Measurements from ENCODE around the gene VANGL1. TPM values are rescaled to one million over a fixed set of nuclear protein-coding genes. Genes with fewer than 3 reads are reported as not detected.

VANGL1 gene
- total and polyA plus RNA-seq, 2 of the 13 experiments (the other 11 are each of a cell fraction or from before 2014, with no cell fraction given), result 5.3 to 9.4 TPM

- TF ChIP-seq, protein P1, sequence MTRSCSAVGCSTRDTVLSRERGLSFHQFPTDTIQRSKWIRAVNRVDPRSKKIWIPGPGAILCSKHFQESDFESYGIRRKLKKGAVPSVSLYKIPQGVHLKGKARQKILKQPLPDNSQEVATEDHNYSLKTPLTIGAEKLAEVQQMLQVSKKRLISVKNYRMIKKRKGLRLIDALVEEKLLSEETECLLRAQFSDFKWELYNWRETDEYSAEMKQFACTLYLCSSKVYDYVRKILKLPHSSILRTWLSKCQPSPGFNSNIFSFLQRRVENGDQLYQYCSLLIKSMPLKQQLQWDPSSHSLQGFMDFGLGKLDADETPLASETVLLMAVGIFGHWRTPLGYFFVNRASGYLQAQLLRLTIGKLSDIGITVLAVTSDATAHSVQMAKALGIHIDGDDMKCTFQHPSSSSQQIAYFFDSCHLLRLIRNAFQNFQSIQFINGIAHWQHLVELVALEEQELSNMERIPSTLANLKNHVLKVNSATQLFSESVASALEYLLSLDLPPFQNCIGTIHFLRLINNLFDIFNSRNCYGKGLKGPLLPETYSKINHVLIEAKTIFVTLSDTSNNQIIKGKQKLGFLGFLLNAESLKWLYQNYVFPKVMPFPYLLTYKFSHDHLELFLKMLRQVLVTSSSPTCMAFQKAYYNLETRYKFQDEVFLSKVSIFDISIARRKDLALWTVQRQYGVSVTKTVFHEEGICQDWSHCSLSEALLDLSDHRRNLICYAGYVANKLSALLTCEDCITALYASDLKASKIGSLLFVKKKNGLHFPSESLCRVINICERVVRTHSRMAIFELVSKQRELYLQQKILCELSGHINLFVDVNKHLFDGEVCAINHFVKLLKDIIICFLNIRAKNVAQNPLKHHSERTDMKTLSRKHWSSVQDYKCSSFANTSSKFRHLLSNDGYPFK (CRISPR knock-in tag; IDR thresholded peaks at IDR 0.05; ENCODE audit: borderline replicate concordance), result no peak
Measured at GRCh38 chr1:115719285-115719684, 77.5 kb downstream of the VANGL1 start (continued).

DNA sequence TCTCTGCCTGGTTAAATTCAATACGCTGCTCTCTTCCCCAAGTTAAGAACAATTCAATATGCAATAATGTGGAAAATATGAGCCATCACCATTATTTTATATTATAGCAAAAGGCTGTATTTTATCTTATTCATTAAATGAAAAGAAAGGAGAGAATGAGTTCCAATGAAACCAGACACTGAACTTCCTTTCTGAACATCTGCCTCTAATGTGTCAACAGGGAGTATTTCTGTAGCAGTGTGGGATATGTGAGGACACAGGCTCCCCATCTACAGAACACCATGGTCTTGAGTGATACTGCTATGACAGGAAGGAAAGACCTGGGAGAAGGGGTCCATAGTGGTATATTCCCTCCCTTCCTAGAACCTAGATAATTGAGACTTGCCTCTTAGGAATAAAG lies 80.5 kb downstream of the VANGL1 start:
- ChIA-PET POLR2A (no interaction called here), CTCF (ENCODE audit: low intra/inter-chr PET ratio, low total read pairs) (no interaction called here)
- Histone ChIP-seq H2AFZ (ENCODE audit: low read length) (no peak overlapping the region), H3K27me3 (ENCODE audit: control insufficient read depth in 1 of 2, insufficient read depth in 2 of 2, low read length in 2 of 2) (no peaks in the 10 kb centered on the region), H3K4me1 (ENCODE audit: insufficient read depth, low read length) (peaks cover 37% of the 10 kb centered on the region), H3K27ac (ENCODE audit: extremely low read length, insufficient read depth, low read length) (no peak overlapping the region), H4K20me1 (ENCODE audit: insufficient read depth, low read length) (no peaks in the 10 kb centered on the region), H3K36me3 (replicated peaks in 1 of 2; ENCODE audit: control insufficient read depth in 1 of 2, insufficient read depth in 2 of 2, low read length in 2 of 2) (no peaks in the 10 kb centered on the region), H3K4me2 (ENCODE audit: low read depth, low read length) (no peak overlapping the region), H3K79me2 (ENCODE audit: insufficient read depth, low read length) (no peaks in the 10 kb centered on the region), H3K9me3 (ENCODE audit: low read length) (no peaks in the 10 kb centered on the region), H3K9ac (ENCODE audit: insufficient read depth, low read depth, low read length) (no peak overlapping the region), H3K4me3 (replicated peaks in 1 of 3; ENCODE audit: insufficient read depth in 1 of 3, low read depth in 2 of 3, low read length in 3 of 3) (no peak overlapping the region)
- TF ChIP-seq TCF7L2 (IDR thresholded peaks at IDR 0.05; ENCODE audit: low read depth, low read length) (no peak), U2AF2 (IDR thresholded peaks at IDR 0.05; ENCODE audit: low read depth, low read length) (no peak), WIZ (CRISPR knock-in tag; IDR thresholded peaks at IDR 0.05) (no peak), NR2F2 (IDR thresholded peaks at IDR 0.05; ENCODE audit: borderline replicate concordance, low read depth) (no peak), ZSCAN12 (CRISPR knock-in tag; IDR thresholded peaks at IDR 0.05) (no peak), SIN3B (IDR thresholded peaks at IDR 0.05; ENCODE audit: low read length) (no peak), SRSF9 (IDR thresholded peaks at IDR 0.05; ENCODE audit: borderline replicate concordance, insufficient read depth, low read depth, low read length, poor library complexity, severe bottlenecking) (no peak), ZNF746 (CRISPR knock-in tag; IDR thresholded peaks at IDR 0.05) (no peak), TOE1 (CRISPR knock-in tag; IDR thresholded peaks at IDR 0.05) (no peak), ATRX (CRISPR knock-in tag; IDR thresholded peaks at IDR 0.05; ENCODE audit: borderline replicate concordance) (no peak)
- TF ChIP-seq, protein P2, sequence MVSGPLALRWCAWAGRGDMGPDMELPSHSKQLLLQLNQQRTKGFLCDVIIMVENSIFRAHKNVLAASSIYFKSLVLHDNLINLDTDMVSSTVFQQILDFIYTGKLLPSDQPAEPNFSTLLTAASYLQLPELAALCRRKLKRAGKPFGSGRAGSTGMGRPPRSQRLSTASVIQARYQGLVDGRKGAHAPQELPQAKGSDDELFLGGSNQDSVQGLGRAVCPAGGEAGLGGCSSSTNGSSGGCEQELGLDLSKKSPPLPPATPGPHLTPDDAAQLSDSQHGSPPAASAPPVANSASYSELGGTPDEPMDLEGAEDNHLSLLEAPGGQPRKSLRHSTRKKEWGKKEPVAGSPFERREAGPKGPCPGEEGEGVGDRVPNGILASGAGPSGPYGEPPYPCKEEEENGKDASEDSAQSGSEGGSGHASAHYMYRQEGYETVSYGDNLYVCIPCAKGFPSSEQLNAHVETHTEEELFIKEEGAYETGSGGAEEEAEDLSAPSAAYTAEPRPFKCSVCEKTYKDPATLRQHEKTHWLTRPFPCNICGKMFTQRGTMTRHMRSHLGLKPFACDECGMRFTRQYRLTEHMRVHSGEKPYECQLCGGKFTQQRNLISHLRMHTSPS (CRISPR knock-in tag; IDR thresholded peaks at IDR 0.05; ENCODE audit: low read depth), result no peak
- TF ChIP-seq, protein P3, sequence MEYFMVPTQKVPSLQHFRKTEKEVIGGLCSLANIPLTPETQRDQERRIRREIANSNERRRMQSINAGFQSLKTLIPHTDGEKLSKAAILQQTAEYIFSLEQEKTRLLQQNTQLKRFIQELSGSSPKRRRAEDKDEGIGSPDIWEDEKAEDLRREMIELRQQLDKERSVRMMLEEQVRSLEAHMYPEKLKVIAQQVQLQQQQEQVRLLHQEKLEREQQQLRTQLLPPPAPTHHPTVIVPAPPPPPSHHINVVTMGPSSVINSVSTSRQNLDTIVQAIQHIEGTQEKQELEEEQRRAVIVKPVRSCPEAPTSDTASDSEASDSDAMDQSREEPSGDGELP (IDR thresholded peaks at IDR 0.05; ENCODE audit: borderline replicate concordance, low read depth), result no peak
- TF ChIP-seq, protein P4, sequence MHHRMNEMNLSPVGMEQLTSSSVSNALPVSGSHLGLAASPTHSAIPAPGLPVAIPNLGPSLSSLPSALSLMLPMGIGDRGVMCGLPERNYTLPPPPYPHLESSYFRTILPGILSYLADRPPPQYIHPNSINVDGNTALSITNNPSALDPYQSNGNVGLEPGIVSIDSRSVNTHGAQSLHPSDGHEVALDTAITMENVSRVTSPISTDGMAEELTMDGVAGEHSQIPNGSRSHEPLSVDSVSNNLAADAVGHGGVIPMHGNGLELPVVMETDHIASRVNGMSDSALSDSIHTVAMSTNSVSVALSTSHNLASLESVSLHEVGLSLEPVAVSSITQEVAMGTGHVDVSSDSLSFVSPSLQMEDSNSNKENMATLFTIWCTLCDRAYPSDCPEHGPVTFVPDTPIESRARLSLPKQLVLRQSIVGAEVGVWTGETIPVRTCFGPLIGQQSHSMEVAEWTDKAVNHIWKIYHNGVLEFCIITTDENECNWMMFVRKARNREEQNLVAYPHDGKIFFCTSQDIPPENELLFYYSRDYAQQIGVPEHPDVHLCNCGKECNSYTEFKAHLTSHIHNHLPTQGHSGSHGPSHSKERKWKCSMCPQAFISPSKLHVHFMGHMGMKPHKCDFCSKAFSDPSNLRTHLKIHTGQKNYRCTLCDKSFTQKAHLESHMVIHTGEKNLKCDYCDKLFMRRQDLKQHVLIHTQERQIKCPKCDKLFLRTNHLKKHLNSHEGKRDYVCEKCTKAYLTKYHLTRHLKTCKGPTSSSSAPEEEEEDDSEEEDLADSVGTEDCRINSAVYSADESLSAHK (CRISPR knock-in tag; IDR thresholded peaks at IDR 0.05; ENCODE audit: borderline replicate concordance), result no peak
- no peak for ATAC-seq
- in situ Hi-C loops (cut with HindIII; ENCODE audit: extremely low pct_ligation_motif_present, low pct_unique_long_range_greater_than_20kb), result no loop called here
- intact Hi-C loops (cut with micrococcal nuclease; ENCODE audit: unreplicated experiment), result no loop called here
- no peak for FAIRE-seq
- BruUV-seq (replicated peaks), result no TSS peak
- 76% methylated on average over 1 of the region's 1 CpG for WGBS (ENCODE audit: low lambda C conversion rate)
- no peak for DNase-seq (ENCODE audit: low spot score)
